SU-DHL-6 (cell line): ENCODE data around the gene RPTOR.

ENCODE experiments used
- CTCF ChIP-seq: fragments of 200-600 bp; sonication (generic); IDR thresholded peaks from one replicate; pipeline ENCODE4 v1.5.1; 2017; ENCODE audit warnings: antibody characterized with exemption, mild to moderate bottlenecking, low read length, moderate library complexity; ENCODE audit not compliant: insufficient read depth, poor library complexity, severe bottlenecking
- EZH2phosphoT487 ChIP-seq: fragments of 200-600 bp; sonication (generic), shearing (Covaris generic); conservative IDR thresholded peaks from 2 replicates; pipeline ENCODE4 v1.6.1; 2018; ENCODE audit warnings: mild to moderate bottlenecking, antibody characterized with exemption, low read length, moderate library complexity, mixed read lengths

- TF ChIP-seq CTCF, result peak; percentile 16
- no peak for TF ChIP-seq EZH2phosphoT487
These were observed 317.3 kb downstream of the RPTOR start for GRCh38 chr17:80861892-80862291.
